Stimulated activated CD8-positive, alpha-beta memory T cell treated with anti-CD3 and anti-CD28 coated beads, Interleukin-2, amount 100 ng/mL, for 1 hour (primary cell): ENCODE measurements around the gene USB1.
"Not testable (repeated sequence)": the region's sequence is repeated elsewhere in the genome, so short reads cannot be mapped to it uniquely, and the experiment has no call there.

ENCODE experiments used
- DNase-seq, 2 donors: peaks; one replicate each; pipeline ENCODE4 v3.0.0-alpha.2; 2020; ENCODE audit warnings: low read depth in 2 of 2

USB1 gene

GRCh38 chr16:57970319-57970718, 30.9 kb upstream of the USB1 start:
- DNase-seq = no peak

GRCh38 chr16:57970970-57971369, 30.2 kb upstream of the USB1 start, which contains the start of gene CNGB1:
Gene CNGB1 (minus strand): TSS chr16:57971128. CDS start chr16:57967286, 3,842 bp downstream.
- no peak for DNase-seq

GRCh38 chr16:57971848-57972247, 29.4 kb upstream of the USB1 start:
- no peak for DNase-seq

GRCh38 chr16:57972306-57972705, 28.9 kb upstream of the USB1 start:
- DNase-seq = no peak

GRCh38 chr16:57976331-57976796, 24.8 kb upstream of the USB1 start:
- DNase-seq = no peak

- DNase-seq = no peak
These were observed 23.7 kb upstream of the USB1 start for GRCh38 chr16:57977418-57978069.

- not testable (repeated sequence) for DNase-seq
These were observed 23.1 kb upstream of the USB1 start for GRCh38 chr16:57978070-57978465.

- no peak for DNase-seq
These were observed 22.1 kb upstream of the USB1 start for GRCh38 chr16:57979006-57979585.

GRCh38 chr16:57981636-57982035, 19.6 kb upstream of the USB1 start:
- no peak for DNase-seq

GRCh38 chr16:57982385-57982784, 18.8 kb upstream of the USB1 start:
- no peak for DNase-seq

- DNase-seq = peak; percentile 76 to 85
These were observed 16.6 kb upstream of the USB1 start for GRCh38 chr16:57984443-57985203.

GRCh38 chr16:57985204-57986181, 15.7 kb upstream of the USB1 start:
- no peak for DNase-seq

- DNase-seq = no peak
These were observed 15.0 kb upstream of the USB1 start for GRCh38 chr16:57986196-57986595.

- DNase-seq = no peak
These were observed 13.6 kb upstream of the USB1 start for GRCh38 chr16:57987441-57988177.

GRCh38 chr16:57988929-57989328, 12.3 kb upstream of the USB1 start:
- DNase-seq = no peak

- no peak for DNase-seq
These were observed 9.6 kb upstream of the USB1 start for GRCh38 chr16:57991551-57992059.

GRCh38 chr16:57992084-57992483, 9.1 kb upstream of the USB1 start:
- no peak for DNase-seq

GRCh38 chr16:57993438-57993837, 7.8 kb upstream of the USB1 start:
- no peak for DNase-seq

- DNase-seq = no peak
These were observed 7.3 kb upstream of the USB1 start for GRCh38 chr16:57993897-57994296.

GRCh38 chr16:57994361-57994760, 6.8 kb upstream of the USB1 start:
- DNase-seq = no peak

- DNase-seq = no peak
These were observed 6.4 kb upstream of the USB1 start for GRCh38 chr16:57994778-57995177.
